ENCODE measurements around the gene TTC16.

DNA sequence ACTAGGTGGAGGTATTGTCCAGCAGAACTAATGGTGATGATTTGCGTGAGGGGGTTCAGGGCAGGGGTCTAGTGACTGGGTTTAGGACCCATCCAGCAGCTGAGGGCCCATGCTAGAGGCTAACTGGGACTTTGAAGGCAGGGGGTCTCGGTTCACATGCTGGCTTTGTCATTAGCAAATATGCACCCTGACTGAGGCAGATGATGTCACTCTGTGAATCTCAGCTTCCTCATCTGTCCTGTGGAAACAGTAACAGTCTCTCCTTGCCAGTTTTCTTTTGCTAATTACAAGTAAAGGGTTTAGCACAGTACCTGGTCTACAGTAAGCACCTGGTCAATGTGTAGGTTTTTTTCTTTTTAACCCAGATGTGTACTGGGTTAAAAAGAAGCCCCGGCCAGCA is 57.4 kb downstream of the TTC16 start:
- TF ChIP-seq, protein P1, sequence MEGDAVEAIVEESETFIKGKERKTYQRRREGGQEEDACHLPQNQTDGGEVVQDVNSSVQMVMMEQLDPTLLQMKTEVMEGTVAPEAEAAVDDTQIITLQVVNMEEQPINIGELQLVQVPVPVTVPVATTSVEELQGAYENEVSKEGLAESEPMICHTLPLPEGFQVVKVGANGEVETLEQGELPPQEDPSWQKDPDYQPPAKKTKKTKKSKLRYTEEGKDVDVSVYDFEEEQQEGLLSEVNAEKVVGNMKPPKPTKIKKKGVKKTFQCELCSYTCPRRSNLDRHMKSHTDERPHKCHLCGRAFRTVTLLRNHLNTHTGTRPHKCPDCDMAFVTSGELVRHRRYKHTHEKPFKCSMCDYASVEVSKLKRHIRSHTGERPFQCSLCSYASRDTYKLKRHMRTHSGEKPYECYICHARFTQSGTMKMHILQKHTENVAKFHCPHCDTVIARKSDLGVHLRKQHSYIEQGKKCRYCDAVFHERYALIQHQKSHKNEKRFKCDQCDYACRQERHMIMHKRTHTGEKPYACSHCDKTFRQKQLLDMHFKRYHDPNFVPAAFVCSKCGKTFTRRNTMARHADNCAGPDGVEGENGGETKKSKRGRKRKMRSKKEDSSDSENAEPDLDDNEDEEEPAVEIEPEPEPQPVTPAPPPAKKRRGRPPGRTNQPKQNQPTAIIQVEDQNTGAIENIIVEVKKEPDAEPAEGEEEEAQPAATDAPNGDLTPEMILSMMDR (IDR thresholded peaks at IDR 0.05): no peak
- TF ChIP-seq POLR2AphosphoS5 (IDR thresholded peaks at IDR 0.05) (no peak), POLR2A (IDR thresholded peaks at IDR 0.05) (no peak), EP300 (IDR thresholded peaks at IDR 0.05) (no peak)

Data from gastroesophageal sphincter (tissue), 3 donors.